PC-3 (cell line): ENCODE measurements around the gene OGFOD3. TPM values are rescaled to one million over a fixed set of nuclear protein-coding genes. Genes with fewer than 3 reads are reported as not detected.

ENCODE experiments used
- ATAC-seq: fragments of 200-7000 bp; cut with Tn5 transposase; 2 replicates; pipeline ENCODE4 v1.9.1; 2020; ENCODE audit warnings: mild to moderate bottlenecking, moderate library complexity
- BruUV-seq: library from RNA; stranded (reverse); fragments of 400-500 nt; replicated peaks from 2 replicates; lab custom pipeline; 2021; lab: Mats Ljungman, UMichigan
- CTCF ChIA-PET: fragments of 300-600 bp; sonication (Branson Sonifier 250); formaldehyde crosslinking; loops from one replicate; lab custom pipeline; 2022; ENCODE audit warnings: antibody characterized with exemption; lab: Charles Lee
- POLR2A ChIA-PET: fragments of 300-600 bp; sonication (Branson Sonifier 250); formaldehyde crosslinking; loops from one replicate; lab custom pipeline; 2022; ENCODE audit warnings: antibody characterized with exemption; ENCODE audit not compliant: unreplicated experiment; lab: Charles Lee
- DNase-seq: peaks from one replicate; pipeline ENCODE4 v3.0.0-alpha.2; 2015
- H2AFZ ChIP-seq: fragments of 300-600 bp; sonication (generic); 2 replicates; pipeline ENCODE4 v1.6.0; 2016; ENCODE audit warnings: antibody characterized with exemption, low read length
- H3F3A ChIP-seq: fragments of 300-600 bp; sonication (generic); one replicate; pipeline ENCODE4 v1.6.0; 2017; ENCODE audit warnings: antibody characterized with exemption, low read length, control low read depth, mild to moderate bottlenecking; ENCODE audit not compliant: unreplicated experiment
- H3K27ac ChIP-seq: fragments of 300-600 bp; sonication (generic); 2 replicates; pipeline ENCODE4 v1.5.1; 2016; ENCODE audit warnings: mild to moderate bottlenecking, low read length
- H3K27me3 ChIP-seq: fragments of 300-600 bp; sonication (generic); 2 replicates; pipeline ENCODE4 v1.6.1; 2016; ENCODE audit warnings: low read length, mixed read lengths
- H3K36me3 ChIP-seq: fragments of 300-600 bp; sonication (generic); 2 replicates; pipeline ENCODE4 v1.6.1; 2016; ENCODE audit warnings: low read depth, mixed run types, low read length, mixed read lengths
- H3K4me1 ChIP-seq: fragments of 300-600 bp; sonication (generic); 2 replicates; pipeline ENCODE4 v1.5.1; 2016; ENCODE audit warnings: low read length; ENCODE audit not compliant: insufficient read depth
- H3K4me2 ChIP-seq: fragments of 300-600 bp; sonication (generic); 2 replicates; pipeline ENCODE4 v1.6.0; 2016; ENCODE audit warnings: low read length
- H3K4me3 ChIP-seq: fragments of 300-600 bp; sonication (generic); 2 replicates; pipeline ENCODE4 v1.5.1; 2016; ENCODE audit warnings: mild to moderate bottlenecking, low read length, mixed read lengths
- H3K79me2 ChIP-seq: fragments of 300-600 bp; sonication (generic); 2 replicates; pipeline ENCODE4 v1.6.1; 2017; ENCODE audit warnings: low read length, mixed read lengths
- H3K9ac ChIP-seq: fragments of 300-600 bp; sonication (generic); 2 replicates; pipeline ENCODE4 v1.6.0; 2016; ENCODE audit warnings: mild to moderate bottlenecking, low read length
- H3K9me2 ChIP-seq: fragments of 300-600 bp; sonication (generic); replicated peaks from 2 replicates; pipeline ENCODE4 v1.6.1; 2016; ENCODE audit warnings: mixed run types, low read length, mixed read lengths
- H3K9me3 ChIP-seq: fragments of 300-600 bp; sonication (generic); 2 replicates; pipeline ENCODE4 v1.6.1; 2016; ENCODE audit warnings: low read length, mixed read lengths
- H4K20me1 ChIP-seq: fragments of 300-600 bp; sonication (generic); 2 replicates; pipeline ENCODE4 v1.6.1; 2016; ENCODE audit warnings: low read length, mixed read lengths
- EZH2 ChIP-seq: fragments of 300-600 bp; sonication (generic); IDR thresholded peaks from one replicate; pipeline ENCODE4 v1.6.1; 2017; ENCODE audit warnings: antibody characterized with exemption, mild to moderate bottlenecking, low read length; ENCODE audit not compliant: unreplicated experiment
- EZH2phosphoT487 ChIP-seq: fragments of 300-600 bp; sonication (generic); IDR thresholded peaks from 2 replicates; pipeline ENCODE4 v1.6.1; 2018; ENCODE audit warnings: mild to moderate bottlenecking, antibody characterized with exemption, low read length, borderline replicate concordance
- intact Hi-C: fragments of 100-400 bp; cut with micrococcal nuclease; formaldehyde crosslinking; loops from 2 replicates; pipeline ENCODE4 v1.9.0; 2023
- total RNA-seq: library from RNA; depleted of rRNA; stranded (reverse); fragments of >200 nt; gene quantifications from 2 replicates; pipeline ENCODE4 v1.2.3, GENCODE V29; 2014
- TF ChIP-seq, protein P1 (sequence below): fragments of 300-600 bp; sonication (generic); conservative IDR thresholded peaks from 2 replicates; pipeline ENCODE4 v1.5.1; 2017; ENCODE audit warnings: antibody characterized with exemption, low read depth, mild to moderate bottlenecking, low read length

Gene OGFOD3
- total RNA-seq, 1 experiment from 2014 or later: 56.1 TPM

GRCh38 chr17:82399601-82400101 lies 18.7 kb downstream of the OGFOD3 start:
- BruUV-seq: no TSS peak
- no peak for DNase-seq
- Histone ChIP-seq H2AFZ (no peak overlapping the region), H3K9me2 (no peaks in the 10 kb centered on the region), H4K20me1 (no peaks in the 10 kb centered on the region), H3K4me3 (no peak overlapping the region), H3K36me3 (peaks cover 2% of the 10 kb centered on the region; the same call in 1 of the 2 replicates), H3K9me3 (no peaks in the 10 kb centered on the region), H3K79me2 (no peaks in the 10 kb centered on the region), H3K4me2 (no peak overlapping the region), H3K27ac (no peak overlapping the region), H3K4me1 (no peaks in the 10 kb centered on the region), H3K9ac (no peak overlapping the region), H3F3A (no peaks in the 10 kb centered on the region), H3K27me3 (no peaks in the 10 kb centered on the region)
- CTCF ChIA-PET: interaction anchor here (0.6 kb wide), 1 partner anchor 552 kb away, joined by 4 read pairs; no protein-coding TSS in a partner anchor
- POLR2A ChIA-PET: no interaction called here
- no peak for ATAC-seq
- TF ChIP-seq EZH2phosphoT487: no peak
- no peak for TF ChIP-seq EZH2
- TF ChIP-seq, protein P1, sequence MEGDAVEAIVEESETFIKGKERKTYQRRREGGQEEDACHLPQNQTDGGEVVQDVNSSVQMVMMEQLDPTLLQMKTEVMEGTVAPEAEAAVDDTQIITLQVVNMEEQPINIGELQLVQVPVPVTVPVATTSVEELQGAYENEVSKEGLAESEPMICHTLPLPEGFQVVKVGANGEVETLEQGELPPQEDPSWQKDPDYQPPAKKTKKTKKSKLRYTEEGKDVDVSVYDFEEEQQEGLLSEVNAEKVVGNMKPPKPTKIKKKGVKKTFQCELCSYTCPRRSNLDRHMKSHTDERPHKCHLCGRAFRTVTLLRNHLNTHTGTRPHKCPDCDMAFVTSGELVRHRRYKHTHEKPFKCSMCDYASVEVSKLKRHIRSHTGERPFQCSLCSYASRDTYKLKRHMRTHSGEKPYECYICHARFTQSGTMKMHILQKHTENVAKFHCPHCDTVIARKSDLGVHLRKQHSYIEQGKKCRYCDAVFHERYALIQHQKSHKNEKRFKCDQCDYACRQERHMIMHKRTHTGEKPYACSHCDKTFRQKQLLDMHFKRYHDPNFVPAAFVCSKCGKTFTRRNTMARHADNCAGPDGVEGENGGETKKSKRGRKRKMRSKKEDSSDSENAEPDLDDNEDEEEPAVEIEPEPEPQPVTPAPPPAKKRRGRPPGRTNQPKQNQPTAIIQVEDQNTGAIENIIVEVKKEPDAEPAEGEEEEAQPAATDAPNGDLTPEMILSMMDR: no peak
- intact Hi-C loops: no loop called here

DNA sequence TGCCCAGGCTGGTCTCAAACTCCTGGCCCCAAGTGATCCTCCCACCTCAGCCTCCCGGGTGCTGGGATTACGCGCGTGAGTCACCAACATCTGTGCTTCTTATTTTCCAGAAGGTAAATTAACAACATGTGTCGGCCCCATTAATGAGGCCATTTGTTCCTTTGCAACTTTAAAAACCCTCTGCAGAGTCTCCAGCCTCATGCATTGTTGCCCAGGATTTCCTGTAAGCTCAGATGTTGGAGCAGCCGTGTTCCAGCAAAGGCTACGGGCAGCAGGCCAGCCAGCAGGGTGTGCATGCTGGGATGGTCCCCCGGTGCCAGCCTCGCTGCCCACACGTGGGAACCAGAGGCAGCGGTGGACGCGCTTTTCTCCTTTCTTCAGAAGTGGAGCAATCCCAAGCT lies 19.3 kb downstream of the OGFOD3 start:
- Histone ChIP-seq H3K9me2 (no peaks in the 10 kb centered on the region), H3K4me3 (no peak overlapping the region), H3K4me2 (no peak overlapping the region), H3K79me2 (no peaks in the 10 kb centered on the region), H2AFZ (no peak overlapping the region), H3K9me3 (no peaks in the 10 kb centered on the region), H3K27me3 (no peaks in the 10 kb centered on the region), H3K4me1 (no peaks in the 10 kb centered on the region), H3K27ac (no peak overlapping the region), H3K36me3 (peaks cover 2% of the 10 kb centered on the region; the same call in 1 of the 2 replicates), H3F3A (no peaks in the 10 kb centered on the region), H4K20me1 (no peaks in the 10 kb centered on the region), H3K9ac (no peak overlapping the region)
- POLR2A ChIA-PET: no interaction called here
- BruUV-seq: no TSS peak
- CTCF ChIA-PET: interaction anchor here (0.6 kb wide), 1 partner anchor 551 kb away, joined by 4 read pairs; no protein-coding TSS in a partner anchor
- no peak for TF ChIP-seq EZH2
- TF ChIP-seq EZH2phosphoT487: no peak
- TF ChIP-seq, protein P1: no peak
- no peak for DNase-seq
- intact Hi-C loops: no loop called here
- no peak for ATAC-seq

- TF ChIP-seq EZH2 (no peak), EZH2phosphoT487 (no peak)
- TF ChIP-seq, protein P1: no peak
These were observed 20.7 kb downstream of the OGFOD3 start for GRCh38 chr17:82397449-82398335.

More at GRCh38 chr17:82397449-82398335, 20.7 kb downstream of the OGFOD3 start:
- intact Hi-C loops: no loop called here
- no peak for DNase-seq
- H3K4me3 ChIP-seq: no peak overlapping the region
- no peak overlapping the region for H3K9ac ChIP-seq
- no peaks in the 10 kb centered on the region for H3K9me3 ChIP-seq
- no peaks in the 10 kb centered on the region for H3K4me1 ChIP-seq
- H3K9me2 ChIP-seq: no peaks in the 10 kb centered on the region
- no peaks in the 10 kb centered on the region for H3F3A ChIP-seq
- no peak overlapping the region for H3K27ac ChIP-seq
- no peak overlapping the region for H3K4me2 ChIP-seq
- BruUV-seq: no TSS peak
- ChIA-PET POLR2A (no interaction called here), CTCF (no interaction called here)
- H2AFZ ChIP-seq: no peak overlapping the region
- no peaks in the 10 kb centered on the region for H3K27me3 ChIP-seq
- ATAC-seq: no peak
- no peaks in the 10 kb centered on the region for H3K79me2 ChIP-seq
- H3K36me3 ChIP-seq: peaks cover 2% of the 10 kb centered on the region; the same call in 1 of the 2 replicates
- H4K20me1 ChIP-seq: no peaks in the 10 kb centered on the region
